HG02885 (cell line): ENCODE results near the gene FBXW4.
A peak's percentile ranks its signal among the peaks of the same experiment; 100 is the strongest.
"Not testable (repeated sequence)": the region's sequence is repeated elsewhere in the genome, so short reads cannot be mapped to it uniquely, and the experiment has no call there.

Experiments used
- ATAC-seq: cut with Tn5 transposase; IDR thresholded peaks from one replicate; pipeline ENCODE4 v1.9.1; 2021; ENCODE audit warnings: mild to moderate bottlenecking; ENCODE audit not compliant: unreplicated experiment, poor library complexity

Gene FBXW4

DNA sequence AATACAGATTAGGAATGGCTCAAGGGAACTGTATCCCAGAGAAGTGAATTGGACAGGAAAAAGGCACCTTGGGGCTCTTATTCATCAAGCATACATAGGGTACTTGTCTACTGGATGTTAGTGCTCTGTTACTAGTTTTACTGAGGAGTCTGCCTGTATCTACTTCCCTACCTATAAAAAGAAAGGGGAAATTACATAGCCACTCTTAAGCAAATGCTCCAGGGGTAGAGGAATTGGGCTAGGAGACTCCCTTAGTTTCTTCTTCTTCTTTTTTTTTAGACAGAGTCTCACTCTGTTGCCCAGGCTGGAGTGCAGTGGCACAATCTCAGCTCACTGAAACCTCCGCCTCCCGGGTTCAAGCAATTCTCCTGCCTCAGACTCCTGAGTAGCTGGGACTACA is 101.6 kb downstream of the FBXW4 start:
- not testable (repeated sequence) for ATAC-seq

GRCh38 chr10:101588879-101589278 is 106.1 kb downstream of the FBXW4 start:
- ATAC-seq, result no peak

DNA sequence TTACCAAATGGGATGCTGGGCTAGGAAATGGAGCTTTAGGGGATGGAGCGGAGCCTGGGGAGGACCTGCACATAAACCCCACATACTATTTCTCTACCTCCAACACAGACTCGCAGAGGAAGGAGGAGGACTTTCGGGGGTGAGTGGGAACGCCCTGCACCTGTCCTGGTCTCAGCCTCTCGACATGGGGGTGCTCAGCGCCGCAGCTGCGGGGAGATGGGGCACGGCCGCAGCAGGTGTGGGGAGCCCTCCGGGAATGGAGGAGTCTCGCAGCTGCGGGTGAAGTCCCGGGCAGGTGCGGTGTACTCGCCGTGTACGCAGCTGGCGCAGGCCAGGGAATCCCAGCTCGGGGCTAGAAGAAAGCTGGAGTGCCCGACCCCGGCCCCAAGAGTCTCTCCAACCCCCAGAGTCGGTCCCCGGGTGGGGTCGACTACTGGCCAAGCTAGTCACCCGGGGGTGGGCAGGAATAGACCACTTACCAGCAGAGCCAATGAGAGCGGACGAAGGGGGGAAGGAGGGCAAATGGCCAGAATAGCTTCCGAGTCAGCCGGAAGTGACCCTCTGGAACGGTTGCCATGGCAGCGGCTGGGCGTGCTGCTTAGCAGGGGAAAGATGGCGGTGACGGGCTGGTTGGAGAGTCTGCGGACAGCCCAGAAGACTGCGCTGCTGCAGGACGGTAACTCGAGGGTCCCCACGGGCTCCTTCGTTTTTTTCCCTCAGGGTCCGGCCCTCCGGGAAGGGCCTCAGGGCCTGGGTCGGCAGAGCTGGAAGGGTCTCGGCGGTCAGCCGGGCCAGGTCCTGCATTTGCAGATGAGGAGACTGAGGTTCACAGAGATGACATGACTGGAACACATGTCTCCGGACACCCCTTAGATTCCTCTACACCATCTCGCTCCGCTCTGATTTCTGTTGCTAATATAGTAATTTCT is 107.0 kb downstream of the FBXW4 start, which contains the start of the genes DPCD and POLL:
Gene DPCD (plus strand): TSS at position 597 of the 929 bp plus-strand sequence. CDS start 16 bp downstream, at position 613.
Gene POLL (minus strand): TSS at position 533 of the 929 bp plus-strand sequence. CDS start 897 bp downstream, outside the sequence.
- ATAC-seq, result peak; percentile 97

DNA sequence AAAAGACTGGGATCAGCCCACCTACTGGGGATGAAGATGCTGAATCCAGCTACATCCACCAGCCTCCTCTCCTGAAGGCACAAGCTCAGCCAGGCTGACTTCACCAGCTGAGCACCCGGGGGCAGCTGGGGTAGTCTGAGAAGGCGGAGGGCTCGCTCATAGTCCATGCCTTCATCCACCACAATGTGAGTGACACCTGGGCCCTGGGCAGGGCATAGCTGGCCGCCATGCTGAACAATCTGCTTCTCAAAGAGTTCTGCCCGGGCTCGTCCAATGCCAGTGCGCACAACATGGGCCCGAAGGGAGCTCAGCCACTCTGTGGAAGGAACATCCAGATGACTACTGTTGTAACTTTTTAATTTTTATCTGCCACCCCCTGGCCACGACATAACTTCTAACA is 109.1 kb downstream of the FBXW4 start:
- no peak for ATAC-seq

- ATAC-seq, result no peak
These were observed 114.2 kb downstream of the FBXW4 start for GRCh38 chr10:101580486-101581399.

- ATAC-seq, result no peak
These were observed 115.5 kb downstream of the FBXW4 start for GRCh38 chr10:101579516-101579870.

DNA sequence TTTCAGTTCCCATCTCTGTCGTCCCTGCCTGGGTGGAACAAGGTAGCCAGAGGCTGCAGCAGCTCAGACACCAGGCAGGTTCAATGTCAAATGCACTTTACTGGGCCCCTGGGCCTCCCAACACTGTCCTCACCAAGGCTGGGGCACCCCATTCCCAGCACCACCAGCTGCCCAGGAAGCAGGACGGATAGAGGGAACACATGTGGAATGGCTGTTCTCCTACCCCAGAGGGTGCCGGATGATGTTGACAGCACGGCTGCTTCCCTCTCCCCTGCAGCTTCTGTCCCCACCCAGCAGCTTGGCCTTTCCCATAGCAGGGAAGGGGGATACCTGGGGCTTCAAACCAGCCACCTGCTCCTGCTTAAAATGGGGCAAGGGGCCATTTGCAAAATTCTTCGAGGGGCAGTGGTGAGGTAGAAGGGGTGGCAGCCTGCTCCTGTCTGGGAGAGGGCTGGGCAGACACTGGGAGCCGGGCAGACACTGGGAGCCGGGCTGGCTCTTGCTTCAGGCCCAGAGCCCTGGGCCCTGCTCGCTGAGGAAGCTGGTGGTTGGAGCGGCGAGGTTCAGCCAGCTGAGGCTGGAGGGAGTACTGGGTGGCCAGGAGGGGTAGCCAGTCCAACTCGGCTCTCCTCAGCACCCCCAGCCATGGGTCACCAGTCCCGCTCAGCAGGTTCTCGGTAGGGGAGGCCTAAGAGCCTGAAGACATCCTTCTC is 116.0 kb downstream of the FBXW4 start:
- no peak for ATAC-seq

DNA sequence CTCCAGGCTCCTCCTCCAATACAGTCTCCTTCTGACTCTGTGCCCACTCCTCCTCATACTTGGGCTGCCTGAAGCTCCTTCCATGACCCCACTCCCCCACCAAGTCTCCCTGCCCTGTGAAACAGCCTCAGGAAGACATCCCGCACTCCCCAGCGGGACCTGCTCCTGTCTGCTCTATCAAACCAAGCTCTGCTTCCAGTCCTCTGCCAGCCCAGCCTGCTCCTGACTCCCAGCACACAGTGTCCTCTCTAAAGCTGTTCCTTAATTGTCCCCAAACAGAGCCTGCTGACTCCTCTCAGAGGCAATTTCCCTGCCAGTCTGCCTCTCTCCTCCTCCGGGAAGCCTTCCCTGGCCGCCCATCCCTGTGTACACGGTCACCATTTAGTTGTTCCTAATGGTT is 116.8 kb downstream of the FBXW4 start:
- ATAC-seq, result no peak

DNA sequence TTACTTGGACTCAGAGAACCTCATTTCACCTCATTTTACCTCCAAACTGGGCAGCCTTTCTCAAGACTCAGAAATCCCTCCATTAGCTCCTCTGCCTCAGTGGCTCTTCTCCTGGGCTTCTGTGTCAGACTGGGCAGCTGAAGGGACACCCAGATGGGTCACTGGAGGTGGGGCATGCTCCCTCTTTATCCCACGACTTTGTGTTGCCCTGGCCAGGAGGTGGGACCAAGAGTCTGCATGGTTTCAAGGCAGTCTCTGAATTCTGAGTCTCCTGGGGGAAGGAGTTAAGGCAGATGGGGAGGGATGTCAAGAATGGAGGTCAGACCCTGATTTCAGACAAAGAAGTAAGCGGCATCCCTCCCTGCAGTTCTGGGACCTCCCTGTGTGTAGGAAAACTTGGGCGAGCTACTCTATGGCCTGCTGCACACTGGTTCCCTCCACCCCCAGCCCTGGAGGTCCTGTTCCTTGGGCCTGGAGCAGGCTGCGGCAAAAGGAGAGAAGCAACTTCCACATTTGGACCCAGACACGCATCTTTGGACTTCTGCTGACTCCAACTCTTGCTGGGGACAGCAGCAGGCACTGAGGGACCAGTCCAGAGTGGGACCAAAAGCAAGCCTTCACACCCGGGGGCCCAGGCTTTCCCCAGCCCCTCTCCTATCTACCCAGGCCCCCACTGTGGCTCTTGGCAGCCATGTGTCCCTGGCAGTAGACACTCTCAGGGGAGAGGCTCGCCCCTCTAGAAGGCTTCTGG is 117.7 kb downstream of the FBXW4 start:
- ATAC-seq, result no peak

DNA sequence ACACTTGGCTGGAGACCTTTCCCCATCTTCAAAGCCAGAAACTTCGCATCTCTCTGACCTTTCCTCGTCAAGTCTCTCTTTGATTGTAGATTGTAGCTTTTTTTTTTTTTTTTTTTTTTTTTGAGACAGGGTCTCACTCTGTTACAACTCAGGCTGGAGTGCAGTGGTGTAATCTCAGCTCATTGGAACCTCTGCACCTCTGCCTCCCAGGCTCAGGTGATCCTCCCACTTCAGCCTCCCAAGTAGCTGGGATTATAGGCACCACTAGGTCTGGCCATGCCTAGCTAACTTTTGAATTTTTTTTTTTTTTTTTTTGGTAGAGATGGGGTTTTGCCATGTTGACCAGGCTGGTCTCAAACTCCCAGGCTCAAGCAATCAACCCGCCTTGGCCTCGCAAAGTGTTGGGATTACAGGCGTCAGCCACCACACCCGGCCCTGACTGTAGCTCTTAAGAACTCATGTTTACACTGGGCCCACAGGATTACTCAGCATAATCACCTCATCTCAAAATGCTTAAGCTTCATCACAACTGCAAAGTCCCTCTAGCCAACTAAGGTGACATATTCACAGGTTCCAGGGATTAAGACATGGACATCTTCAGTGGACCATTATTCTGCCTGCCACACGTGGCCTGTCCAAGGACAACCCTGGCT is 118.6 kb downstream of the FBXW4 start:
- no peak for ATAC-seq

GRCh38 chr10:101575580-101576210 is 119.3 kb downstream of the FBXW4 start:
- ATAC-seq, result no peak

DNA sequence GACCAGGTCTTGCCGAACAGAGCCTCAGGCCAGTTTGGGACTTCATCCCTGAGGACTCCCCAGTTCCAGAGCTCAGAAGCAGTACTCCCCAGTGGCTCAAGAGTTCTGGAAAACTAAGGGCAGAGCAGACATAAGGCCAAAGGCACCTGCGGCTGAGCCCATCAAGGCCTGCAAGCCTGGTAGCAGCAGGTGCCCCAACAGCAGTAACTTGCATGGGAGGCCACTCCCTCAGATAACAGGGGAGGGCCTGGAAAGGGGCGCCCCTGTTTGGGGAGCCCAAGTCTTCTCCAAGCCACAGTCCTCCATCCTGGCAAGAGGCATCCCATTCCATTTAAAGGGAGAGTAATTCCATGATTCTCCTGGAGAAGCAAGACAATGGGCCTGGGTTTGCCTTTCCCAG is 119.9 kb downstream of the FBXW4 start:
- ATAC-seq, result no peak

GRCh38 chr10:101573885-101574753 is 120.9 kb downstream of the FBXW4 start:
- ATAC-seq, result no peak

DNA sequence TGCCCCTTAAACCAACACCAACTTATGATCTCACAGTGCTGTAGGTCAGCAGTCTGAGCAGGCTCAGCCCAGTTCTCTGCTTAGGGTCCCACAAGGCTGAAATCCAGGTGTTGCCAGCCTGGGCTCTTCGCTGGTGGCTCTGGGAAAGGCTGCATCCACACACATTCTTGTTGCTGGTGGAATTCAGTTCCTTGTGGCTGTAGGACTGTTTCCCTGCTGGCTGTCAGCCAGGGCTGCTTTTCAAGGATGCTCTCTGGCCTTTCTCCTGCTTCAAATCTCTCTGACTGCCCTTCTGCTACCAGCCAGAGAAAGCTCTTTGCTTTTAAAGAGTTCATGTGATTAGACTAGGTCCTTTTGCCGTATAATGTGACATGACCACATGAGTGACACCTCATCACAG is 122.2 kb downstream of the FBXW4 start:
- ATAC-seq, result no peak

DNA sequence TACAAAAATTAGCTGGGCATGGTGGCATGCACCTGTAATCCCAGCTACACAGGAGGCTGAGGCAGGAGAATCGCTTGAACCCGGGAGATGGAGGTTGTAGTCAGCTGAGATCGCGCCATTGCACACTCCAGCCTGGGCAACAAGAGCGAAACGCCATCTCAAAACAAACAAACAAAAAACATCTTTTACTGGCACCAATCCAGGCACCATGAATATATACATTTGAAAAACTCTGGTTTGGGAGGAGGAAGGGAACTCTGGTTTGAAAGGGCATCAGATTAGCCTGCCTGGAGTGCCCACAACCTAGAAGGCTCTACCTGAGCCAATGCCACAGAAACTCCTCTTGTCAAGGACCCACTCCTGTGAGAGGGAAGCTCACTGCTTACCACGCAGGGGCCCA is 122.8 kb downstream of the FBXW4 start:
- ATAC-seq, result no peak

- ATAC-seq, result no peak
These were observed 123.6 kb downstream of the FBXW4 start for GRCh38 chr10:101571271-101571925.
